GM12874 (cell line): Measurements from ENCODE around the gene LCLAT1.

ENCODE experiments used
- CTCF ChIP-seq: IDR thresholded peaks from 2 replicates; pipeline ENCODE4 v1.5.1; 2011; ENCODE audit warnings: low read depth, mild to moderate bottlenecking, control low read depth, low read length, moderate library complexity; ENCODE audit not compliant: insufficient read depth

LCLAT1 gene

GRCh38 chr2:30437809-30438548, 9.1 kb upstream of the LCLAT1 start:
- no peak for TF ChIP-seq CTCF

- TF ChIP-seq CTCF = no peak
Observed at GRCh38 chr2:30439296-30439695, 7.8 kb upstream of the LCLAT1 start.

- no peak for TF ChIP-seq CTCF
Observed at GRCh38 chr2:30439879-30440278, 7.2 kb upstream of the LCLAT1 start.

- no peak for TF ChIP-seq CTCF
Observed at GRCh38 chr2:30441023-30441422, 6.0 kb upstream of the LCLAT1 start.

GRCh38 chr2:30443081-30443480, 4.0 kb upstream of the LCLAT1 start:
- no peak for TF ChIP-seq CTCF

GRCh38 chr2:30444273-30444672, 2.8 kb upstream of the LCLAT1 start:
- TF ChIP-seq CTCF = no peak

GRCh38 chr2:30445266-30445821, 1.7 kb upstream of the LCLAT1 start:
- no peak for TF ChIP-seq CTCF
